GM13977 (cell line): ENCODE data around the gene GABRR2.

ENCODE experiments used
- DNase-seq: peaks from one replicate; pipeline ENCODE4 v3.0.0; 2012; ENCODE audit warnings: low spot score
- in situ Hi-C: fragments of 300-500 bp; cut with MboI; formaldehyde crosslinking; loops from one replicate; pipeline ENCODE4 v1.12.0; 2022; ENCODE audit warnings: low sequenced_read_pairs, low pct_unique_long_range_greater_than_20kb, mixed read lengths, inconsistent platforms; ENCODE audit not compliant: unreplicated experiment
- TF ChIP-seq, protein P1 (sequence below): IDR thresholded peaks from 2 replicates; pipeline ENCODE4 v1.5.1; 2012; ENCODE audit warnings: mild to moderate bottlenecking, control low read depth; ENCODE audit not compliant: insufficient read depth; ENCODE audit errors: extremely low read depth, missing control alignments

Gene GABRR2

GRCh38 chr6:89315249-89315885 lies at the start of gene GABRR2:
TSS of gene GABRR2 (minus strand) at chr6:89315299. CDS start at chr6:89315165, 134 bp downstream.
- TF ChIP-seq, protein P1, sequence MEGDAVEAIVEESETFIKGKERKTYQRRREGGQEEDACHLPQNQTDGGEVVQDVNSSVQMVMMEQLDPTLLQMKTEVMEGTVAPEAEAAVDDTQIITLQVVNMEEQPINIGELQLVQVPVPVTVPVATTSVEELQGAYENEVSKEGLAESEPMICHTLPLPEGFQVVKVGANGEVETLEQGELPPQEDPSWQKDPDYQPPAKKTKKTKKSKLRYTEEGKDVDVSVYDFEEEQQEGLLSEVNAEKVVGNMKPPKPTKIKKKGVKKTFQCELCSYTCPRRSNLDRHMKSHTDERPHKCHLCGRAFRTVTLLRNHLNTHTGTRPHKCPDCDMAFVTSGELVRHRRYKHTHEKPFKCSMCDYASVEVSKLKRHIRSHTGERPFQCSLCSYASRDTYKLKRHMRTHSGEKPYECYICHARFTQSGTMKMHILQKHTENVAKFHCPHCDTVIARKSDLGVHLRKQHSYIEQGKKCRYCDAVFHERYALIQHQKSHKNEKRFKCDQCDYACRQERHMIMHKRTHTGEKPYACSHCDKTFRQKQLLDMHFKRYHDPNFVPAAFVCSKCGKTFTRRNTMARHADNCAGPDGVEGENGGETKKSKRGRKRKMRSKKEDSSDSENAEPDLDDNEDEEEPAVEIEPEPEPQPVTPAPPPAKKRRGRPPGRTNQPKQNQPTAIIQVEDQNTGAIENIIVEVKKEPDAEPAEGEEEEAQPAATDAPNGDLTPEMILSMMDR = no peak
- DNase-seq = no peak
- in situ Hi-C loops = no loop called here

- in situ Hi-C loops = no loop called here
- DNase-seq = no peak
- TF ChIP-seq, protein P1 = no peak
Observed at GRCh38 chr6:89364586-89364985, 49.5 kb upstream of the GABRR2 start.

GRCh38 chr6:89361171-89361570 lies 46.1 kb upstream of the GABRR2 start:
- TF ChIP-seq, protein P1 = no peak

DNA sequence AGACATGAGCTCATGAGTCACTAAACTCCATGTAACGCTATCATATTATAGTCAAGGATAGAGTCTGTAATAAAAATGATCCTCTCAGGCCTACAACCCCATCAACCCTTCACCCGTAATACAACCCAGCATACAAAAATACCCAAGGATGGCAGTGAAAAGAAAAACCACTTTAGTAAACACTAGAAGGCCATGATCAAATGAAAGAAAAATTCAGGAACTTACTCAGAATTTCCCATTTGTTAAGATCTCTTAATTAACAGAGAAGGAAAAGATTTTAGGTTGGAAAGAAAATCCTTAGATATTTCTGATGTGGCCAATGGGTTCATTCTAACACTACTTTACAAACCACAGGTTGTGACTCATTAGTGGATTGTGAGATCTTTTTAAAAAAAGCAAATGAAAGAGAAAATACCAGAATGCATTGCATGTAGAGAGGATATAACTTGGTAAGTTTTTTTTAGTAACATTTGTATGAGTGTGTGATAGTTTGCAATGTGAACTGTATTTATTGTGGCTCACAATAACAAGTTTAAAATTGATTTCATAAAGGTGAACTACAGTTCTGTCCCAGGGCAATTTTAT lies 45.4 kb upstream of the GABRR2 start:
- in situ Hi-C loops = no loop called here
- TF ChIP-seq, protein P1 = no peak
- DNase-seq = peak; percentile 50

More at GRCh38 chr6:89361171-89361570, 46.1 kb upstream of the GABRR2 start:
- DNase-seq = no peak
- in situ Hi-C loops = no loop called here

- DNase-seq = no peak
- in situ Hi-C loops = no loop called here
- TF ChIP-seq, protein P1 = no peak
Observed at GRCh38 chr6:89359561-89359960, 44.5 kb upstream of the GABRR2 start.

GRCh38 chr6:89357390-89357789 lies 42.3 kb upstream of the GABRR2 start:
- TF ChIP-seq, protein P1 = no peak
- DNase-seq = no peak
- in situ Hi-C loops = no loop called here
